HG02623 (cell line): ENCODE results near the gene WT1.
"Not testable (repeated sequence)": the region's sequence is repeated elsewhere in the genome, so short reads cannot be mapped to it uniquely, and the experiment has no call there.

Experiments
- ATAC-seq: cut with Tn5 transposase; IDR thresholded peaks from one replicate; pipeline ENCODE4 v1.9.1; 2021; ENCODE audit warnings: moderate library complexity; ENCODE audit not compliant: unreplicated experiment

The WT1 gene

GRCh38 chr11:32388871-32389770 is 46.2 kb downstream of the WT1 start:
- ATAC-seq = no peak

GRCh38 chr11:32388365-32388764 is 47.0 kb downstream of the WT1 start:
- ATAC-seq = no peak

GRCh38 chr11:32387411-32387810 is 47.9 kb downstream of the WT1 start:
- ATAC-seq = no peak

- no peak for ATAC-seq
These were observed 48.5 kb downstream of the WT1 start for GRCh38 chr11:32386770-32387377.

- no peak for ATAC-seq
These were observed 49.3 kb downstream of the WT1 start for GRCh38 chr11:32385998-32386397.

GRCh38 chr11:32382339-32383049 is 52.8 kb downstream of the WT1 start:
- ATAC-seq = no peak

- no peak for ATAC-seq
These were observed 54.2 kb downstream of the WT1 start for GRCh38 chr11:32381179-32381578.

GRCh38 chr11:32379719-32380118 is 55.6 kb downstream of the WT1 start:
- no peak for ATAC-seq

- no peak for ATAC-seq
These were observed 59.5 kb downstream of the WT1 start for GRCh38 chr11:32375826-32376225.

- ATAC-seq = no peak
These were observed 61.1 kb downstream of the WT1 start for GRCh38 chr11:32374261-32374711.

- not testable (repeated sequence) for ATAC-seq
These were observed 65.4 kb downstream of the WT1 start for GRCh38 chr11:32369987-32370386.

- ATAC-seq = no peak
These were observed 68.7 kb downstream of the WT1 start for GRCh38 chr11:32366666-32367065.

- no peak for ATAC-seq
These were observed 70.1 kb downstream of the WT1 start for GRCh38 chr11:32365192-32365591.

GRCh38 chr11:32358729-32359128 is 76.6 kb downstream of the WT1 start:
- ATAC-seq = no peak

GRCh38 chr11:32353884-32354283 is 81.5 kb downstream of the WT1 start:
- ATAC-seq = no peak

GRCh38 chr11:32348502-32348901 is 86.8 kb downstream of the WT1 start:
- ATAC-seq = no peak

GRCh38 chr11:32344946-32345345 is 90.4 kb downstream of the WT1 start:
- no peak for ATAC-seq

GRCh38 chr11:32343325-32344008 is 91.9 kb downstream of the WT1 start:
- no peak for ATAC-seq

- no peak for ATAC-seq
These were observed 93.4 kb downstream of the WT1 start for GRCh38 chr11:32341620-32342613.

- no peak for ATAC-seq
These were observed 95.2 kb downstream of the WT1 start for GRCh38 chr11:32340181-32340580.
